Naive thymus-derived CD8-positive, alpha-beta T cell (primary cell): ENCODE data around the gene RNF223. TPM values are rescaled to one million over a fixed set of nuclear protein-coding genes. Genes with fewer than 3 reads are reported as not detected.

Experiments
- ATAC-seq, 2 donors: fragments of 150-1000 bp; cut with Tn5 transposase in 1 of 2; sonication (Bioruptor Pico), chemical (Tn5 transposase) in 1 of 2; 1 replicate in 1 of 2; 2 replicates in 1 of 2; pipeline ENCODE4 v1.10.0; 2021; ENCODE audit warnings: mild to moderate bottlenecking in 2 of 2, moderate library complexity in 2 of 2
- POLR2A ChIA-PET: fragments of 350-600 bp; sonication (Branson Sonifier 250); formaldehyde crosslinking; loops from one replicate; lab custom pipeline; 2021; ENCODE audit warnings: antibody characterized with exemption; lab: Charles Lee
- DNase-seq, 10 donors: peaks; one replicate each; pipeline versions ENCODE4 v3.0.0 to v3.0.0-alpha.2; 2020 to 2022
- H3K27ac Mint-ChIP-seq, 10 donors: one replicate each; pipeline ENCODE4 v1.8.0; 2020 to 2022; ENCODE audit warnings: mild to moderate bottlenecking in 10 of 10, mixed read lengths in 10 of 10, moderate library complexity in 4 of 10, inconsistent platforms in 1 of 10
- H3K27me3 Mint-ChIP-seq, 5 donors: one replicate each; pipeline ENCODE4 v1.8.0; 2021 to 2022; ENCODE audit warnings: mixed read lengths in 5 of 5
- H3K36me3 Mint-ChIP-seq, 3 donors: one replicate each; pipeline ENCODE4 v1.8.0; 2020 to 2022; ENCODE audit warnings: mixed read lengths in 3 of 3, mild to moderate bottlenecking in 2 of 3, inconsistent platforms in 1 of 3
- H3K4me1 Mint-ChIP-seq, 4 donors: one replicate each; pipeline ENCODE4 v1.8.0; 2021 to 2022; ENCODE audit warnings: mixed read lengths in 4 of 4
- H3K4me3 Mint-ChIP-seq, 10 donors: one replicate each; pipeline ENCODE4 v1.8.0; 2020 to 2022; ENCODE audit warnings: mild to moderate bottlenecking in 10 of 10, mixed read lengths in 10 of 10, moderate library complexity in 6 of 10, inconsistent platforms in 1 of 10
- H3K9me3 Mint-ChIP-seq, 9 donors: one replicate each; pipeline ENCODE4 v1.8.0; 2020 to 2022; ENCODE audit warnings: mixed read lengths in 9 of 9, mild to moderate bottlenecking in 3 of 9, inconsistent platforms in 1 of 9, moderate library complexity in 1 of 9
- polyA plus RNA-seq, 3 donors: library from polyadenylated mRNA; unstranded; fragments of 300-500 nt; fragmentation: Illumina TruSeq; gene quantifications; one replicate each; pipeline ENCODE4 v1.2.3, GENCODE V29; 2021
- total RNA-seq, 8 experiments: library from RNA in 2 of 8; stranded (reverse) in 2 of 8; gene quantifications; one replicate each; pipeline ENCODE4 v1.2.3 and lab custom pipeline; 2021 to 2026

The RNF223 gene
- total RNA-seq (not detected), polyA plus RNA-seq (not detected), total RNA-seq (lab: John Stamatoyannopoulos, UW) (0 to 0.26 (median 0) reads per million in 6 experiments)

DNA sequence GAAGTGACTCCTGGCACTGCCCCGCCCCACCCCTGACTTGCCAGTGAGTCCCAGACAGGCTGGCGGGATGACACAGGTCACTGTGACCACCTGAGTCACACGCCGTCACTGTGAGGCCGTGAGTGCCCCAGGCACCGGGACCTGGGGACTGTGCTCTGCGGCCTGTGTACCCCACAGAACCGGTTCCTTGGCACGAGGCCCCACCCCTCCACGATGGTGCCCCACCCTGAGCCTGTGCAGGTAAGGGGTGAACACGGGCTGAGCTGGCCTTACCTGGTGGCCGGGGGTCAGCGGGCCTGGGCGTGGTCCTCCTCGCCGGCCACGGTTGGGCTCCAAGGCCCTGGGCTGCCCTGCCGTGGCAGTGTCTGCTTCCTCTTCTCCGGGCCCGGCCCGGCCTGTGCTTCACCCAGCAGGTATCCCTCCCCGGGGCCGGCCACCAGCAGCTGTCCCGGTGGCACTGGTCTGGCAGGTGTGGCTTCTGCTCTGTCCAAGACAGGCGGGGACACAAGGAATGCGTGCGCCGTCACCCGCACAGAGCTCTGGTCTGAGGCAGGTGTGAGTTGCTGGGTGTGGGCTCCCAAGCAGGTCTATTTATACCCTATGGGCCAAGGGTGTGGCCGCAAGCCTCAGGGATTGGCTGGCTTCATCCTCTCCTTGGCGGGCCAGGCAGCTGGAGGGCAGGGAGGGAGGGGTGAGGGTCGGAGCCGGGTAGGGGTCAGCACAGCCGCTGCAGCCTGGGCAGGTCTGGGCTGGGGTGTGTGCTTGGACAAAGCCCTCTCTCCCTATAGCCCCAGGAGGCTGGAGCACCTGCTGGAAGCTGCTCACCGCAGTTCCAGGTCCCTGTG lies at the start of gene RNF223:
TSS of gene RNF223 (minus strand) at position 564 of the 845 bp plus-strand sequence. CDS start 1,740 bp downstream, outside the sequence.
- Mint-ChIP-seq H3K27me3 (peaks cover 3 to 21% (median 8%) of the 10 kb centered on the region in 5 donors), H3K27ac (peak within 1 kb of the TSS in 1 of 10 donors; percentile 49), H3K4me1 (peaks cover 0 to 5% (median 2%) of the 10 kb centered on the region in 4 donors), H3K9me3 (no peaks in the 10 kb centered on the region), H3K36me3 (no peaks in the 10 kb centered on the region), H3K4me3 (no peak within 1 kb of the TSS)
- ATAC-seq (no peak), DNase-seq (peak in 1 of 10 donors; percentile 4)
- POLR2A ChIA-PET = interaction anchor here (0.6 to 1.8 kb wide), 2 partner anchors 10 to 19 kb away, joined by 3 to 5 read pairs; no protein-coding TSS in a partner anchor

DNA sequence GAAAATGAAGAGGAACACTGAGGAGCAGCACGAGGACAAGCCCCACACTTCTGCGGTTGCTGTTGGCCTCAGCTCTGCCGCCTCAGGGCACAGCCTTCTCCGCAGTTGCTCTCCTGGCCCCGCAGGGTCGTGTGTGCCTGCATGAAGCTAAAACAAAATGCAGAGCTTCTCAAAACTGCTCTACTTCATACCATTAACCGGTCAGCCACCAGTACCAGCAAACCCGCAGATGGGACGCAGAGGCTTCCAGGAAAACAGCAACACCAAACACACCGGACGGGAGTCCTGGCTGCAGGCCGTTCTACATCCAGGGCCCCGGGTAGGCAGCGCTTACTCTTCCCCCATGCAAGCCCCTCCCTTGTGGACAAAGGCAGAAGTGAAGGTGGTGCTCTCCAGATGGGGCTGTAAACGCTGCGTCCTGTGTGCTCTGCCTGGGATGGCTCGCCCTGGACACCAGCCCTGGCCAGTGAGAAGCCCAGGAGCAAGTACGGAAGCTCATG lies 48.9 kb upstream of the RNF223 start:
- H3K27me3 Mint-ChIP-seq = peaks cover 0 to 3% (median 0%) of the 10 kb centered on the region in 5 donors
- POLR2A ChIA-PET = interaction anchor here (0.8 to 2.4 kb wide), 8 partner anchors 35 to 252 kb away, joined by 3 to 15 read pairs (median 4); partner anchors contain the start of genes AURKAIP1 and TTLL10
- peaks cover 0 to 14% (median 7%) of the 10 kb centered on the region in 4 donors for H3K4me1 Mint-ChIP-seq
- H3K36me3 Mint-ChIP-seq = no peaks in the 10 kb centered on the region
- H3K27ac Mint-ChIP-seq = no peak overlapping the region
- no peaks in the 10 kb centered on the region for H3K9me3 Mint-ChIP-seq
- ATAC-seq (no peak), DNase-seq (no peak)
- peak overlapping the region in 2 of 10 donors; percentile 53 to 77 for H3K4me3 Mint-ChIP-seq

DNA sequence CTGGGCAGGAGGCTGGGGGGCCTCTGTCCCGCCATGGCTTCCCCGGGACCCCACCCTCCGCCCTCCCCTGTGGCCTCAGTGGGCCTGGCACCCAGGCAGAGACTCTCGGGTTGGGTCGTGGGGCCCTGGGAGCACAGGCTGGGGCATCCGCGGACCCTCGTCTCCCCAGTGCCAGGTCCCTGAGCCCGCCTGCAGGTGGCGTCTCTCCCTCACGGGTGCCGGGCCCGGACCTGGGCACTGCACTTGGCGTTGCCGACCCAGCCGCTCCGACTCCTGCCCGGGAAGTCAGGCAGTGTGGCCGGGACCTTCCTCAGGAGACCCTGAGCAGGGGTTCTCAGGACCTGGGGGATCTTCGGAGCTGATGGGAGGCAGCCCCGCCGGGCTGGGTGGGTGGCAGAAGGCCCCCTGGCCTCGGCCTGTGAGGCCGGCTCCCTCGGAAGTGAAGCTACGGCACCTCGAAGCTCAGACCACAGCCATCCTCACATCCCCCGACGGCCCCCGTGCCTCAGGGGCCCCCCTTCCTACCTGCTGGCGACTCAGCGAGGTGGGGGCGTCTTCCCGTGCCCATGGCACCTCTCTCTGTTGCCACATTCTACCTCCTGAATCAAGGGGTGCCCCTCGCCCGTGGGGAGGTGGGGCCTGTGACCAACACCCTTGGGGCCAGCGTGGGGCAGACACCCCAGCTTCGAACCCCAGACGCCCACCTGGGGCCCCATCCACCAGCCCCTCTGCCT lies 48.1 kb upstream of the RNF223 start:
- peaks cover 0 to 3% (median 0%) of the 10 kb centered on the region in 5 donors for H3K27me3 Mint-ChIP-seq
- H3K4me1 Mint-ChIP-seq = peaks cover 0 to 20% (median 8%) of the 10 kb centered on the region in 4 donors
- no peaks in the 10 kb centered on the region for H3K9me3 Mint-ChIP-seq
- no peaks in the 10 kb centered on the region for H3K36me3 Mint-ChIP-seq
- POLR2A ChIA-PET = interaction anchor here (0.5 to 2.4 kb wide), 11 partner anchors 36 to 277 kb away, joined by 3 to 15 read pairs (median 4); partner anchors contain the start of genes AURKAIP1, CCNL2, TTLL10 and UBE2J2
- DNase-seq (peak; percentile 69 to 91 (median 82)), ATAC-seq (peak; percentile 98 to 99)
- peak overlapping the region in 5 of 10 donors; percentile 13 to 77 (median 38) for H3K4me3 Mint-ChIP-seq
- H3K27ac Mint-ChIP-seq = no peak overlapping the region

DNA sequence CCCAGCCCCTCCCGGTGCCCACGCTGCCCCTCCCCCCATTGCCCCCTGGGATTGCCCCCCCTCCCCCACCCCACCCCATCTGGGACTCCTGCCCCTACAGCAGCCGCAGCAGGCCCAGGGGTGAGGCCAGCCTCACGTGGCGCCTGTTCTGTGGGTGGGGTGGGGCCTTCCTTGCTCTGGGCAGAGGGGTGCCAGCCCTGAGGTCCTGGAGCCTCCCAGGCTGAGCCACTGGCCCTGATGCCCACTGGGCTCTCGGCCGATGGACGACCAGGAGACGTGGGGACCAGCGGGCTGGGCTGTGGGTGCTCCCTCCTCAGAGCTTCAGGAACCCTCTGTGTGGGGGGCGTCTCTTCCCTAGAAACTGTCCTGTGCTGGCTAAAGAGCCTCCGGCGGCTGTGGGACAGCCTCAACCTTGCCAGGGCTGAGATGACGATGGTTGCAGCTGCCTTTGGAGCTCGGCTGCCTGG lies 47.5 kb upstream of the RNF223 start:
- peaks cover 0 to 3% (median 0%) of the 10 kb centered on the region in 5 donors for H3K27me3 Mint-ChIP-seq
- no peak for DNase-seq
- POLR2A ChIA-PET = interaction anchor here (0.9 to 2.4 kb wide), 9 partner anchors 36 to 278 kb away, joined by 3 to 15 read pairs (median 4); partner anchors contain the start of genes AURKAIP1, CCNL2, TTLL10 and UBE2J2
- H3K9me3 Mint-ChIP-seq = no peaks in the 10 kb centered on the region
- peaks cover 2 to 22% (median 9%) of the 10 kb centered on the region in 4 donors for H3K4me1 Mint-ChIP-seq
- peak; percentile 26 to 33 for ATAC-seq
- no peak overlapping the region for H3K4me3 Mint-ChIP-seq
- H3K27ac Mint-ChIP-seq = no peak overlapping the region
- H3K36me3 Mint-ChIP-seq = no peaks in the 10 kb centered on the region

DNA sequence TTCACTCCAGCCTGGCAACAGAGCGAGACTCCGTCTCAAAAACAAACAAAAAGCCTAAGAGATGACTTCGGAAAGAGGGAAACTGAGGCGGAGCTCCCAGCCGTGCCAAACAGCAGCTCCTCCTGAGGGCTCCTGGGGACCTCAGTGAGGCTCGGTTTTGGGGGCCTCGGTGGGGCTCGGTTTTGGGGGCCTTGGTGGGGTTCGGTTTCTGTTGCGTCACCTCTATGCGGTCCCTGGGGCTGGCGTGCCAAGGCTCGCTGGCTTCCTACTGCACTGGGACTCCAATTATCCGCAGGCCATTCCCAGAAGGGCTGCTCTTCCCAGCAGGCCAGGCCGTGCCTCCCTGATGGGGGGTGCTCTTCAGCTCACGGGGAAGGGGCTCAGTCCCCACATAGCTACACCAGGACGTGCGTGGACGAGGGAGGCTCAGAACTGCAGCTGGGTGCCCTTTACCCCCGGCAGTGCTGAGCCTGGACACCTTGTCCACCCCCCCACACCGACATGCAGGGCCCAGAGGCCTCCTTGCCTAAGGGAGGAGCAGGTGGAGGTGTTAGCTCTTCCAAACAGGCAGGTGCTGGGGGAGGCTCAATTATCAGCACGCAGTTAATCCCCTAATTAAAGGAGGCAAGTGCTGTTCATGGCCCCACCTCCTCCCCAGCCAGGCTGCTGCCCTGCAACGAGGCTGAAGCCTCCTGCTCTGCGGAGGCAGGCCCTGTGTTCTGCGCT lies 46.9 kb upstream of the RNF223 start:
- ATAC-seq = no peak
- DNase-seq = no peak
- POLR2A ChIA-PET = interaction anchor here (1.3 kb wide), 1 partner anchor 153 kb away, joined by 4 read pairs; the partner anchor contains the start of gene UBE2J2

DNA sequence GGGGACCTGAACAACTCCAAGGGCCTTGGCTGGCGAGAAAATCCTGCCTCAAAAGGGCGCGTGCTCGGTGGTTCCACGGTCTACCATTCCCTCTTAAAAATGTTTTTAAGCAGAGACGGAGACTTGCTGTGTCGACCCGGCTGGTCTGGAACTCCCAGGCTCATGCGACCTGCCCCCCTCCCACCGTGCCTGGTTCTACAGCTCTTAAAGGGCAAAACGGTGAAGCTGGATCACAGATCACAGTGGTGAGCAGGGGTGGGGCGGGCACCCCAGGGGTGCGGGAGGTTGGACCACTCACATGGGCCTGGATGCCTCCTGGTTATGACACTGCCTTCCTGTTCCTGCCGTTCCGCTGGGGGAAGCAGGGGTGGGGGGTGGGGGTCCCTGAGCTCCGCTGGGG lies 46.0 kb upstream of the RNF223 start:
- DNase-seq = no peak
- Mint-ChIP-seq H3K4me1 (peaks cover 2 to 23% (median 13%) of the 10 kb centered on the region in 4 donors), H3K4me3 (no peak overlapping the region), H3K36me3 (no peaks in the 10 kb centered on the region), H3K27ac (no peak overlapping the region), H3K9me3 (peaks cover 0 to 3% (median 0%) of the 10 kb centered on the region in 9 donors), H3K27me3 (peaks cover 0 to 3% (median 0%) of the 10 kb centered on the region in 5 donors)
- ATAC-seq = no peak
- POLR2A ChIA-PET = no interaction called here

More for the DNA sequence above, 46.9 kb upstream of the RNF223 start:
- Mint-ChIP-seq H3K27ac (no peak overlapping the region), H3K27me3 (peaks cover 0 to 3% (median 0%) of the 10 kb centered on the region in 5 donors), H3K4me3 (no peak overlapping the region), H3K9me3 (no peaks in the 10 kb centered on the region), H3K4me1 (peaks cover 2 to 22% (median 10%) of the 10 kb centered on the region in 4 donors), H3K36me3 (no peaks in the 10 kb centered on the region)

DNA sequence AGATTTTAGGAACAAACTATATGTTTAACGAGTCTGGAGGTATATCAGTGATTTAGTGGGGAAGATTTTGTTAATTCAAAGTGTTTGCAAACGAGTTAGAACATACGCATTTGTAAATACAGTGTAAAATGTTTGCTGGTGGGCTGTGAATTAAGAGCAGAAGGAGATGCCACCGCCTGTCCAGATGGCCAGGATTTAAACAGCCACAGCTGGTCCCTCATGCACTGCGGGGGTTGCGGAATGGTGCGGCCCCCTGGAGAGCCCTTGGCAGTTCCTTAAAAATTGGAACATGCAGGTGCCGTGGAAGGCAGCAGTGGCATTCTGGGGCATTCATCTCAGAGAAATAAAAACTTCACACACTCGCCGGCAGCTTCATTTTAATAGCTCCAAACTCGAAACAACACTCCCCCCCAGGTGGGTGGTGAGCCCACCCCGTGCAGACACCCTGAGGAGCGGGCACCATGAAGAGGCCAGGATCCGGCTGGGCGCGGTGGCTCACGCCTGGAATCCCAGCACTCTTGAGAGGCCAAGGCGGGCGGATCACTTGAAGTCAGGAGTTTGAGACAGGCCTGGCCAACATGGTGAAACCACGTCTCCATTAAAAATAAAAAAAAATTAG lies 45.3 kb upstream of the RNF223 start:
- POLR2A ChIA-PET = no interaction called here
- H3K4me1 Mint-ChIP-seq = peaks cover 4 to 29% (median 14%) of the 10 kb centered on the region in 4 donors
- H3K4me3 Mint-ChIP-seq = peak overlapping the region in 3 of 10 donors; percentile 12 to 33 (median 14)
- DNase-seq (no peak), ATAC-seq (no peak)
- peaks cover 0 to 3% (median 0%) of the 10 kb centered on the region in 5 donors for H3K27me3 Mint-ChIP-seq
- H3K9me3 Mint-ChIP-seq = peaks cover 0 to 4% (median 0%) of the 10 kb centered on the region in 9 donors
- no peaks in the 10 kb centered on the region for H3K36me3 Mint-ChIP-seq
- no peak overlapping the region for H3K27ac Mint-ChIP-seq

DNA sequence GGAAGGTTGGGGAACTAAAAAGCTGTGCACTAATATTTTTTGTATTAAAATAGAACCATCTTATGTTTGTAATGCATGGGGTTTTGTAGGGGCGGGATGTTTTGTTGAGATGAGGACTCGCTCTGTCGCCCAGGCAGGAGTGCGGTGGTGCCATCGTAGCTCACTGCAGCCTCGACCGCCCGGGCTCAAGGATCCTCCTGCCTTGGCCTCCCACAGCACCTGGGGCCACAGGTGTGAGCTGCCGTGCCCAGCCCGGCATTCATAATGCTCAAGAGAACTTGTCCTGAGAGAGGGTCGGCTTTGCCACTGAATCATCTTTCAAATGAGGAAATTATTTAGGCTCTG lies 44.7 kb upstream of the RNF223 start:
- Mint-ChIP-seq H3K9me3 (peaks cover 0 to 6% (median 0%) of the 10 kb centered on the region in 9 donors), H3K4me1 (peaks cover 4 to 27% (median 13%) of the 10 kb centered on the region in 4 donors), H3K36me3 (peaks cover 0 to 2% (median 0%) of the 10 kb centered on the region in 3 donors), H3K27ac (no peak overlapping the region), H3K4me3 (peak overlapping the region in 3 of 10 donors; percentile 12 to 30 (median 27)), H3K27me3 (peaks cover 0 to 3% (median 0%) of the 10 kb centered on the region in 5 donors)
- no peak for ATAC-seq
- POLR2A ChIA-PET = interaction anchor here (0.9 kb wide), 1 partner anchor 152 kb away, joined by 3 read pairs; no protein-coding TSS in a partner anchor
- DNase-seq = no peak

DNA sequence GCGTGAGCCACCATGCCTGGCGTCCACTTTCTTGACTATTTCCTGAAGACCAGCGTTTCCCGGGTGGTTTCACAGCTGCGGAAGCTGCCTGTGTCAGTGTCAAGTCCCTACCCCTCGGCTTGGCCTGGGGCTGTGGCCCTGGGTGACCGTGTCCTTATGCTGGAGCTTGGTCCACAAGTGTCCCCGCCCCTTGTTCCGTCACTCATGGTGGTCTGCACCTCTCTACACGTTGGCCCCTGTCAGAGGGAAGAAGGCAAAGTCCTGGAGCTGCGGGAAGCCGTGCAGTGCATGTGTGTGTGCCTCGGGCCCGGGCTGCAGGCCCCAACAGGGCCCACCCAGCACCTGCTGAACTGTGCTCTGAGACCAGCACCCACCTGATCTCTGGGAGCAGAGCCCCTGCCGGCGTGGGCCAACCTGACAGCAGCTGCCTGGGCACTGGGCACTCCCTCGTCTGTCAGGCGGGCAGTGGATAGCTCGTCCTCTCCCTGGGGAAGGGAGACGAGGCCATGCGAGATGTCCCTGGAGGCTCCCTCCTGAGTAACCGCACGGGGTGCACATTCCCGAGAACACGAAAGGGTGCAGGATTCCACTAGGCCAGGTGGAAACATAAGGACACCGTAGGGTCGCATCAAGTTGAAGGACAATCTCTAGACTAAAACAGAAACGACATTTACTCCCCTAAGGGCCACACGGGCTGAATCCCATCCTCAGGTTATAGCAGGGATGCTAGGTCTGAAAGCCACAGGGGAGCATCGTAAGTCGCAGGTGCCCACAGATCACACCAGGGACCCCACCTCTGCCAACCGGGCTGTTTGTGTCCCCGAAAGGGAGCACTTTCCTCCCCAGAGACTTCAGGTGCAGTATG lies 44.1 kb upstream of the RNF223 start:
- H3K27me3 Mint-ChIP-seq = peaks cover 0 to 3% (median 0%) of the 10 kb centered on the region in 5 donors
- peaks cover 4 to 25% (median 8%) of the 10 kb centered on the region in 4 donors for H3K4me1 Mint-ChIP-seq
- no peak for DNase-seq
- ATAC-seq = no peak
- H3K9me3 Mint-ChIP-seq = peaks cover 0 to 8% (median 0%) of the 10 kb centered on the region in 9 donors
- POLR2A ChIA-PET = interaction anchor here (0.9 to 1.1 kb wide), 2 partner anchors 133 to 153 kb away, joined by 3 to 4 read pairs; no protein-coding TSS in a partner anchor
- H3K4me3 Mint-ChIP-seq = peak overlapping the region in 5 of 10 donors; percentile 6 to 91 (median 57)
- H3K36me3 Mint-ChIP-seq = peaks cover 2 to 7% (median 4%) of the 10 kb centered on the region in 3 donors
- H3K27ac Mint-ChIP-seq = peak overlapping the region in 1 of 10 donors; percentile 34

DNA sequence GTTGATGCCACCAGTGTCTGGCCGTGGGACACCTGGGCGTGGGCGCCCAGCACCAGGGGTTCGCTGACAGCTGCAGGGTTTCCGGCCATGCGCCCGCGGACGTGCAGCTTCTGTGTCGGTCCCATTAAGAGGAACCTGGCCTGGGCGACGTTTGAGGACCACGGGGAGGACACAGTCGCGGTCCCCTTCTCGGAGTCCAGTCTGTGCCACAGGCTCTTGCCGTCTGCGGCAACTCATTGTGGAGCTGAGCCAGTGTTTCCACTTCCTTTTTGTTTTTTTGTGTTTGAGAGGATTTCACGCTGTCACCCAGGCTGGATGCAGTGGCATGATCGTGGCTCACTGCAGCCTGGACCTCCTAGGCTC lies 43.3 kb upstream of the RNF223 start:
- ATAC-seq = no peak
- peaks cover 0 to 3% (median 0%) of the 10 kb centered on the region in 5 donors for H3K27me3 Mint-ChIP-seq
- H3K36me3 Mint-ChIP-seq = peaks cover 4 to 15% (median 9%) of the 10 kb centered on the region in 3 donors
- peaks cover 0 to 12% (median 0%) of the 10 kb centered on the region in 9 donors for H3K9me3 Mint-ChIP-seq
- POLR2A ChIA-PET = interaction anchor here (0.8 to 1.1 kb wide), 2 partner anchors 133 to 282 kb away, joined by 3 to 4 read pairs; no protein-coding TSS in a partner anchor
- H3K4me1 Mint-ChIP-seq = peaks cover 6 to 20% (median 10%) of the 10 kb centered on the region in 4 donors
- H3K4me3 Mint-ChIP-seq = peak overlapping the region; percentile 28 to 91 (median 63)
- H3K27ac Mint-ChIP-seq = peak overlapping the region in 1 of 10 donors; percentile 20
- DNase-seq = no peak
